Astrocyte (in vitro differentiated cells and primary cell): ENCODE data around the gene TRAPPC4. TPM values are rescaled to one million over a fixed set of nuclear protein-coding genes. Genes with fewer than 3 reads are reported as not detected.

Experiments
- DNase-seq: peaks from one replicate; pipeline ENCODE4 v3.0.0-alpha.2; 2010; ENCODE audit warnings: low read depth
- FAIRE-seq: peaks from 2 replicates; lab custom pipeline; 2011; peaks lifted over from hg19 to GRCh38; lab: Jason Lieb, UNC
- H2AFZ ChIP-seq: 2 replicates; pipeline ENCODE4 v1.6.0; 2012; ENCODE audit warnings: low read depth, low read length, inconsistent platforms
- H3K27ac ChIP-seq: 2 replicates; pipeline ENCODE4 v1.5.1; 2011; ENCODE audit warnings: low read depth, low read length, inconsistent platforms
- H3K27me3 ChIP-seq: 2 replicates; pipeline ENCODE4 v1.6.0; 2011; ENCODE audit warnings: low read length, inconsistent platforms; ENCODE audit not compliant: insufficient read depth
- H3K36me3 ChIP-seq: 2 replicates; pipeline ENCODE4 v1.5.1; 2011; ENCODE audit warnings: low read length, inconsistent platforms; ENCODE audit not compliant: insufficient read depth
- H3K4me1 ChIP-seq: 2 replicates; pipeline ENCODE4 v1.5.1; 2011; ENCODE audit warnings: low read length, inconsistent platforms; ENCODE audit not compliant: insufficient read depth
- H3K4me2 ChIP-seq: 2 replicates; pipeline ENCODE4 v1.6.0; 2012; ENCODE audit warnings: low read length, inconsistent platforms
- H3K4me3 ChIP-seq: 2 replicates; pipeline ENCODE4 v1.5.1; 2011; ENCODE audit warnings: low read depth, mild to moderate bottlenecking, low read length, inconsistent platforms; ENCODE audit not compliant: insufficient read depth
- H3K79me2 ChIP-seq: 2 replicates; pipeline ENCODE4 v1.6.0; 2012; ENCODE audit warnings: mild to moderate bottlenecking, low read length, inconsistent platforms; ENCODE audit not compliant: insufficient read depth
- H3K9ac ChIP-seq: 2 replicates; pipeline ENCODE4 v1.6.0; 2012; ENCODE audit warnings: mild to moderate bottlenecking, low read length, inconsistent platforms
- H3K9me3 ChIP-seq: 2 replicates; pipeline ENCODE4 v1.5.1; 2012; ENCODE audit warnings: low read depth, mild to moderate bottlenecking, low read length, inconsistent platforms; ENCODE audit not compliant: insufficient read depth
- H4K20me1 ChIP-seq: 2 replicates; pipeline ENCODE4 v1.6.0; 2012; ENCODE audit warnings: low read length, inconsistent platforms; ENCODE audit not compliant: insufficient read depth
- H3K27ac Mint-ChIP-seq: one replicate; pipeline ENCODE4 v1.8.0; 2021; ENCODE audit warnings: mild to moderate bottlenecking, mixed read lengths; ENCODE audit not compliant: unreplicated experiment
- H3K27me3 Mint-ChIP-seq: one replicate; pipeline ENCODE4 v1.8.0; 2021; ENCODE audit warnings: low read depth, mixed read lengths; ENCODE audit not compliant: unreplicated experiment
- H3K36me3 Mint-ChIP-seq: one replicate; pipeline ENCODE4 v1.8.0; 2021; ENCODE audit warnings: low read depth, mixed read lengths; ENCODE audit not compliant: unreplicated experiment
- H3K4me1 Mint-ChIP-seq: one replicate; pipeline ENCODE4 v1.8.0; 2021; ENCODE audit warnings: low read depth, mixed read lengths; ENCODE audit not compliant: unreplicated experiment
- H3K4me3 Mint-ChIP-seq: one replicate; pipeline ENCODE4 v1.8.0; 2021; ENCODE audit warnings: mild to moderate bottlenecking, moderate library complexity, mixed read lengths; ENCODE audit not compliant: unreplicated experiment
- H3K9me3 Mint-ChIP-seq: one replicate; pipeline ENCODE4 v1.8.0; 2021; ENCODE audit warnings: mild to moderate bottlenecking, mixed read lengths; ENCODE audit not compliant: unreplicated experiment
- CTCF ChIP-seq: IDR thresholded peaks from 2 replicates; pipeline ENCODE4 v1.5.1; 2011; ENCODE audit warnings: low read depth, mild to moderate bottlenecking, inconsistent platforms, low read length, moderate library complexity; ENCODE audit not compliant: insufficient read depth
- EZH2 ChIP-seq: IDR thresholded peaks from 2 replicates; pipeline ENCODE4 v1.6.1; 2012; ENCODE audit warnings: mild to moderate bottlenecking, low read length, inconsistent platforms; ENCODE audit not compliant: insufficient read depth
- total RNA-seq: library from RNA; stranded (reverse); gene quantifications from 2 replicates; pipeline ENCODE4 v1.2.1, GENCODE V29; 2021

TRAPPC4 gene
- total RNA-seq, 1 donor from 2014 or later, result 88.3 TPM

- Histone ChIP-seq H3K4me2 (no peak overlapping the region), H3K4me1 (peaks cover 5% of the 10 kb centered on the region), H3K9me3 (no peaks in the 10 kb centered on the region), H3K9ac (no peak overlapping the region), H3K79me2 (peaks cover under 1% of the 10 kb centered on the region), H3K36me3 (peaks cover 6% of the 10 kb centered on the region), H3K27me3 (no peaks in the 10 kb centered on the region), H2AFZ (no peak overlapping the region), H3K27ac (no peak overlapping the region), H3K4me3 (no peak overlapping the region), H4K20me1 (peaks cover 24% of the 10 kb centered on the region)
- no peaks in the 10 kb centered on the region for H3K27me3 Mint-ChIP-seq
- no peaks in the 10 kb centered on the region for H3K9me3 Mint-ChIP-seq
- H3K4me1 Mint-ChIP-seq, result peaks cover 20% of the 10 kb centered on the region
- H3K36me3 Mint-ChIP-seq, result peaks cover 26% of the 10 kb centered on the region
- DNase-seq (no peak), FAIRE-seq (no peak)
- H3K27ac Mint-ChIP-seq, result no peak overlapping the region
- no peak overlapping the region for H3K4me3 Mint-ChIP-seq
- no peak for TF ChIP-seq CTCF
- no peak for TF ChIP-seq EZH2
Observed at GRCh38 chr11:119027561-119028345, 9.2 kb downstream of the TRAPPC4 start.

- H2AFZ ChIP-seq, result no peak overlapping the region
- no peak overlapping the region for H3K4me2 ChIP-seq
- Mint-ChIP-seq H3K9me3 (no peaks in the 10 kb centered on the region), H3K4me1 (peaks cover 18% of the 10 kb centered on the region), H3K27me3 (no peaks in the 10 kb centered on the region), H3K36me3 (peaks cover 23% of the 10 kb centered on the region), H3K4me3 (peak overlapping the region; percentile 75), H3K27ac (peak overlapping the region; percentile 75)
- H3K27ac ChIP-seq, result no peak overlapping the region
- H4K20me1 ChIP-seq, result peaks cover 17% of the 10 kb centered on the region
- no peak for DNase-seq
- H3K27me3 ChIP-seq, result no peaks in the 10 kb centered on the region
- peaks cover 5% of the 10 kb centered on the region for H3K4me1 ChIP-seq
- no peak for TF ChIP-seq EZH2
- TF ChIP-seq CTCF, result no peak
- H3K9me3 ChIP-seq, result no peaks in the 10 kb centered on the region
- no peak for FAIRE-seq
- H3K36me3 ChIP-seq, result peaks cover 2% of the 10 kb centered on the region
- H3K4me3 ChIP-seq, result no peak overlapping the region
- no peak overlapping the region for H3K9ac ChIP-seq
- no peaks in the 10 kb centered on the region for H3K79me2 ChIP-seq
Observed at GRCh38 chr11:119028346-119029068, 9.9 kb downstream of the TRAPPC4 start.

GRCh38 chr11:119029069-119029339, 10.4 kb downstream of the TRAPPC4 start:
- Histone ChIP-seq H3K36me3 (peaks cover 2% of the 10 kb centered on the region), H3K79me2 (no peaks in the 10 kb centered on the region), H3K9ac (no peak overlapping the region), H3K27me3 (no peaks in the 10 kb centered on the region), H3K4me3 (no peak overlapping the region), H2AFZ (no peak overlapping the region), H3K4me1 (peaks cover 5% of the 10 kb centered on the region), H3K27ac (no peak overlapping the region), H3K9me3 (no peaks in the 10 kb centered on the region), H4K20me1 (peaks cover 12% of the 10 kb centered on the region), H3K4me2 (no peak overlapping the region)
- Mint-ChIP-seq H3K36me3 (peaks cover 21% of the 10 kb centered on the region), H3K4me3 (peak overlapping the region; percentile 75), H3K9me3 (no peaks in the 10 kb centered on the region), H3K4me1 (peaks cover 14% of the 10 kb centered on the region), H3K27me3 (no peaks in the 10 kb centered on the region), H3K27ac (peak overlapping the region; percentile 75)
- FAIRE-seq (no peak), DNase-seq (no peak)
- TF ChIP-seq EZH2 (no peak), CTCF (no peak)
